ENCODE results near the gene VANGL1.

GRCh38 chr1:115650961-115651360, 9.2 kb downstream of the VANGL1 start:
- TF ChIP-seq CTCF (IDR thresholded peaks at IDR 0.05; ENCODE audit: insufficient read depth, low read length) (no peak), POLR2AphosphoS5 (IDR thresholded peaks at IDR 0.05; ENCODE audit: low read depth) (no peak), REST (IDR thresholded peaks at IDR 0.05; ENCODE audit: insufficient replicate concordance, low read depth) (no peak), GABPA (IDR thresholded peaks at IDR 0.05; ENCODE audit: low read depth) (no peak), SPI1 (IDR thresholded peaks at IDR 0.05; ENCODE audit: borderline replicate concordance, low read depth) (no peak)
